Immature natural killer cell (primary cell): ENCODE data around the gene SORT1. TPM values are rescaled to one million over a fixed set of nuclear protein-coding genes. Genes with fewer than 3 reads are reported as not detected.
A peak's percentile ranks its signal among the peaks of the same experiment; 100 is the strongest.
"Not testable (repeated sequence)": the region's sequence is repeated elsewhere in the genome, so short reads cannot be mapped to it uniquely, and the experiment has no call there.

Experiments
- DNase-seq, 3 donors: peaks; one replicate each; pipeline ENCODE4 v3.0.0; 2022; ENCODE audit warnings: mixed read lengths in 1 of 3
- H3K27ac Mint-ChIP-seq, 6 donors: one replicate each; pipeline ENCODE4 v1.8.0; 2020; ENCODE audit warnings: mixed read lengths in 6 of 6, mild to moderate bottlenecking in 5 of 6, inconsistent platforms in 4 of 6, moderate library complexity in 3 of 6
- H3K27me3 Mint-ChIP-seq, 3 donors: one replicate each; pipeline ENCODE4 v1.8.0; 2020 to 2021; ENCODE audit warnings: low read depth in 3 of 3, mild to moderate bottlenecking in 3 of 3, mixed read lengths in 3 of 3, moderate library complexity in 3 of 3, inconsistent platforms in 1 of 3
- H3K36me3 Mint-ChIP-seq, 3 donors: one replicate each; pipeline ENCODE4 v1.8.0; 2020; ENCODE audit warnings: mixed read lengths in 3 of 3, inconsistent platforms in 2 of 3, mild to moderate bottlenecking in 2 of 3
- H3K4me1 Mint-ChIP-seq, 2 donors: one replicate each; pipeline ENCODE4 v1.8.0; 2020; ENCODE audit warnings: inconsistent platforms in 2 of 2, mild to moderate bottlenecking in 2 of 2, mixed read lengths in 2 of 2, moderate library complexity in 1 of 2
- H3K4me3 Mint-ChIP-seq, 5 donors: one replicate each; pipeline ENCODE4 v1.8.0; 2020; ENCODE audit warnings: mild to moderate bottlenecking in 5 of 5, mixed read lengths in 5 of 5, inconsistent platforms in 3 of 5, moderate library complexity in 3 of 5
- H3K9me3 Mint-ChIP-seq, 6 donors: one replicate each; pipeline ENCODE4 v1.8.0; 2020; ENCODE audit warnings: mild to moderate bottlenecking in 6 of 6, mixed read lengths in 6 of 6, inconsistent platforms in 4 of 6, moderate library complexity in 3 of 6
- polyA plus RNA-seq, 3 donors: library from polyadenylated mRNA; unstranded; fragments of 300-500 nt; fragmentation: Illumina TruSeq; gene quantifications; one replicate each; pipeline ENCODE4 v1.2.3, GENCODE V29; 2021

Gene SORT1
- polyA plus RNA-seq: 1 to 10 TPM in 1 of 3 donors, under 1 TPM in 1, not detected in 1; 0.54 to 1.6 TPM

GRCh38 chr1:109397581-109398342, at the start of gene SORT1:
Gene SORT1 (minus strand): TSS chr1:109397918. CDS start chr1:109397892, 26 bp downstream.
- Mint-ChIP-seq H3K36me3 (peaks cover 0 to 9% (median 3%) of the 10 kb centered on the region in 3 donors), H3K4me3 (peak within 1 kb of the TSS; percentile 85 to 90 (median 88)), H3K27ac (peak within 1 kb of the TSS in 1 of 6 donors; percentile 66), H3K9me3 (no peaks in the 10 kb centered on the region), H3K27me3 (peaks cover 16 to 23% (median 18%) of the 10 kb centered on the region in 3 donors), H3K4me1 (peaks cover 14 to 23% of the 10 kb centered on the region in 2 donors)
- peak; percentile 53 to 61 (median 56) for DNase-seq

GRCh38 chr1:109445949-109446695, 48.4 kb upstream of the SORT1 start:
- H3K4me3 Mint-ChIP-seq, H3K27ac Mint-ChIP-seq, H3K9me3 Mint-ChIP-seq, DNase-seq, H3K36me3 Mint-ChIP-seq, H3K4me1 Mint-ChIP-seq: not testable (repeated sequence)
- peaks cover 9 to 23% (median 12%) of the 10 kb centered on the region in 3 donors for H3K27me3 Mint-ChIP-seq

GRCh38 chr1:109444346-109444745, 46.6 kb upstream of the SORT1 start:
- H3K9me3 Mint-ChIP-seq: no peaks in the 10 kb centered on the region
- no peak for DNase-seq
- no peaks in the 10 kb centered on the region for H3K4me1 Mint-ChIP-seq
- no peak overlapping the region for H3K27ac Mint-ChIP-seq
- peaks cover 4 to 17% (median 6%) of the 10 kb centered on the region in 3 donors for H3K27me3 Mint-ChIP-seq
- H3K4me3 Mint-ChIP-seq: no peak overlapping the region
- no peaks in the 10 kb centered on the region for H3K36me3 Mint-ChIP-seq

- Mint-ChIP-seq H3K9me3 (no peaks in the 10 kb centered on the region), H3K4me1 (no peaks in the 10 kb centered on the region), H3K27me3 (peaks cover 2 to 15% (median 6%) of the 10 kb centered on the region in 3 donors), H3K27ac (no peak overlapping the region), H3K36me3 (no peaks in the 10 kb centered on the region), H3K4me3 (no peak overlapping the region)
- DNase-seq: no peak
These were observed 45.8 kb upstream of the SORT1 start for GRCh38 chr1:109443476-109443875.

GRCh38 chr1:109441069-109441468, 43.4 kb upstream of the SORT1 start:
- H3K4me3 Mint-ChIP-seq: no peak overlapping the region
- no peaks in the 10 kb centered on the region for H3K4me1 Mint-ChIP-seq
- no peaks in the 10 kb centered on the region for H3K36me3 Mint-ChIP-seq
- no peaks in the 10 kb centered on the region for H3K9me3 Mint-ChIP-seq
- H3K27ac Mint-ChIP-seq: no peak overlapping the region
- no peak for DNase-seq
- peaks cover 0 to 7% (median 6%) of the 10 kb centered on the region in 3 donors for H3K27me3 Mint-ChIP-seq

GRCh38 chr1:109438798-109439297, 41.1 kb upstream of the SORT1 start:
- Mint-ChIP-seq H3K4me1 (no peaks in the 10 kb centered on the region), H3K9me3 (peaks cover 0 to 3% (median 0%) of the 10 kb centered on the region in 6 donors), H3K27me3 (no peaks in the 10 kb centered on the region), H3K36me3 (peaks cover 0 to 5% (median 0%) of the 10 kb centered on the region in 3 donors), H3K4me3 (no peak overlapping the region), H3K27ac (no peak overlapping the region)
- DNase-seq: no peak

- peaks cover 0 to 4% (median 0%) of the 10 kb centered on the region in 3 donors for H3K27me3 Mint-ChIP-seq
- H3K4me1 Mint-ChIP-seq: no peaks in the 10 kb centered on the region
- no peak overlapping the region for H3K4me3 Mint-ChIP-seq
- DNase-seq: no peak
- peaks cover 0 to 3% (median 0%) of the 10 kb centered on the region in 6 donors for H3K9me3 Mint-ChIP-seq
- H3K36me3 Mint-ChIP-seq: peaks cover 0 to 5% (median 0%) of the 10 kb centered on the region in 3 donors
- no peak overlapping the region for H3K27ac Mint-ChIP-seq
These were observed 36.8 kb upstream of the SORT1 start for GRCh38 chr1:109434484-109434883.

GRCh38 chr1:109433322-109433721, 35.6 kb upstream of the SORT1 start:
- no peak overlapping the region for H3K4me3 Mint-ChIP-seq
- H3K27ac Mint-ChIP-seq: no peak overlapping the region
- no peak for DNase-seq
- H3K36me3 Mint-ChIP-seq: peaks cover 0 to 5% (median 0%) of the 10 kb centered on the region in 3 donors
- H3K9me3 Mint-ChIP-seq: peaks cover 0 to 3% (median 0%) of the 10 kb centered on the region in 6 donors
- H3K4me1 Mint-ChIP-seq: no peaks in the 10 kb centered on the region
- H3K27me3 Mint-ChIP-seq: peaks cover 0 to 4% (median 0%) of the 10 kb centered on the region in 3 donors

- no peak overlapping the region for H3K27ac Mint-ChIP-seq
- H3K4me3 Mint-ChIP-seq: no peak overlapping the region
- peaks cover 0 to 3% (median 0%) of the 10 kb centered on the region in 6 donors for H3K9me3 Mint-ChIP-seq
- peaks cover 0 to 4% (median 0%) of the 10 kb centered on the region in 3 donors for H3K27me3 Mint-ChIP-seq
- H3K36me3 Mint-ChIP-seq: peaks cover 0 to 5% (median 0%) of the 10 kb centered on the region in 3 donors
- peaks cover under 1 to 2% of the 10 kb centered on the region in 2 donors for H3K4me1 Mint-ChIP-seq
- DNase-seq: no peak
These were observed 34.6 kb upstream of the SORT1 start for GRCh38 chr1:109432336-109432735.

GRCh38 chr1:109427171-109427467, 29.4 kb upstream of the SORT1 start:
- Mint-ChIP-seq H3K4me1 (peaks cover 36 to 43% of the 10 kb centered on the region in 2 donors), H3K36me3 (peaks cover 0 to 1% (median 0%) of the 10 kb centered on the region in 3 donors), H3K9me3 (no peaks in the 10 kb centered on the region), H3K4me3 (peak overlapping the region; percentile 97 to 99 (median 98)), H3K27ac (peak overlapping the region; percentile 96 to 99 (median 98)), H3K27me3 (peaks cover 4 to 17% (median 4%) of the 10 kb centered on the region in 3 donors)
- DNase-seq: peak in 1 of 3 donors; percentile 1

GRCh38 chr1:109426281-109427170, 28.8 kb upstream of the SORT1 start, which contains the start of gene PSMA5:
Gene PSMA5 (minus strand): TSS chr1:109426448. CDS start chr1:109426330, 118 bp downstream.
- peak within 1 kb of the TSS; percentile 97 to 99 (median 98) for H3K4me3 Mint-ChIP-seq
- peaks cover 0 to 4% (median 0%) of the 10 kb centered on the region in 3 donors for H3K36me3 Mint-ChIP-seq
- peak within 1 kb of the TSS; percentile 96 to 99 (median 98) for H3K27ac Mint-ChIP-seq
- peak; percentile 95 to 96 (median 95) for DNase-seq
- peaks cover 4 to 17% (median 4%) of the 10 kb centered on the region in 3 donors for H3K27me3 Mint-ChIP-seq
- no peaks in the 10 kb centered on the region for H3K9me3 Mint-ChIP-seq
- peaks cover 39 to 49% of the 10 kb centered on the region in 2 donors for H3K4me1 Mint-ChIP-seq

GRCh38 chr1:109425391-109426280, 27.9 kb upstream of the SORT1 start:
- peak overlapping the region; percentile 97 to 99 (median 98) for H3K4me3 Mint-ChIP-seq
- H3K9me3 Mint-ChIP-seq: no peaks in the 10 kb centered on the region
- DNase-seq: peak; percentile 71 to 72 (median 71)
- H3K27ac Mint-ChIP-seq: peak overlapping the region; percentile 96 to 99 (median 98)
- H3K36me3 Mint-ChIP-seq: peaks cover 0 to 4% (median 0%) of the 10 kb centered on the region in 3 donors
- H3K4me1 Mint-ChIP-seq: peaks cover 41 to 50% of the 10 kb centered on the region in 2 donors
- peaks cover 4 to 17% (median 4%) of the 10 kb centered on the region in 3 donors for H3K27me3 Mint-ChIP-seq
